ENCODE measurements around the gene RABGAP1L.

GRCh38 chr1:174990382-174990999 is 831.2 kb downstream of the RABGAP1L start:
- TF ChIP-seq CTCF (IDR thresholded peaks at IDR 0.05 in 8 of 11, conservative IDR thresholded peaks at IDR 0.05 in 3 of 11), result no peak
- TF ChIP-seq POLR2A (IDR thresholded peaks at IDR 0.05), result no peak
- no peak for TF ChIP-seq POLR2AphosphoS5 (IDR thresholded peaks at IDR 0.05)

Measured in spleen (tissue), 7 donors.